Medulla oblongata (tissue), 1 donor: Measurements from ENCODE around the gene GAB2.

Experiments used
- DNase-seq: peaks from one replicate; pipeline ENCODE4 v3.0.0-alpha.2; 2015; ENCODE audit errors: extremely low spot score

GAB2 gene

GRCh38 chr11:78344094-78344493 lies 73.5 kb downstream of the GAB2 start:
- DNase-seq = no peak

GRCh38 chr11:78343303-78343702 lies 74.3 kb downstream of the GAB2 start:
- DNase-seq = no peak

- peak; percentile 82 for DNase-seq
Measured at GRCh38 chr11:78341841-78342240, 75.8 kb downstream of the GAB2 start.

DNA sequence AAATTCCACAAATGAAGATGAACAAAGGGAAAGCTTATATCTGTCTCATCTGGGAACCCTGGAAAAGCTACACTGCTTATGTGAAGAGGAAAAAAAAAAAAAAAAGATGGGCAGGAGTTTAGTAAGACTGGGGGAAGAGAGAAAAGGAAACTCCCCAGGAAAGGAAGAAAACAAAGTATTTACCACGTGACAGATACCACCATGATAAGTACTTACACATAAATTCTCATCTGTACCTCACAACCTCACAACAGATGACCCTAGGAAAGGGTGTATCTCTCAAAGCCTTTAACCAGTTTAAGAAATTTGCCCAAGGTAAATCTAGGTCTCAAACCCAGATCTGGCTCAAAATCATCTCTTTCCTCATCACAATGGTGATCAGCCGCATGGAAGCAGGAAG lies 77.1 kb downstream of the GAB2 start:
- DNase-seq = no peak

DNA sequence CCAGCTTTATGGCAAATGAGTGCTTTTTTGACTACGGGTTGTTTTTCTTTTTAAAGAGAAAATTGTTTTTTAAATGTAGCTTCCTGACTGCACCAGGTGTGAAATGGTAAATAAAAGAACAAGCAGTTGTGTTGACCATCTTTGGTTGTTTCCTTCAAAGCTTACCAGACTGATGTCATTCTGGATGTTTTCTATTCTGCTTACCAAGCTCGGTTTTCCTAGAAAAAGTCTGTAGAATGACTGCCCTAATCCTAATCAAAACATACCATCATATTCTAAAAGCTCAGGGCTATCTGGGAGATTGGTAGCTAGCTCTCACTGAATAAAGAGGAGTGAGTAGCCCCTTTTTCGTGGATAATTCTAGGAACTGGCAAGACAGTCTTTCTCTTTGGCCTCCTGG lies 77.7 kb downstream of the GAB2 start:
- no peak for DNase-seq

- peak; percentile 64 for DNase-seq
Measured at GRCh38 chr11:78339483-78339882, 78.1 kb downstream of the GAB2 start.

DNA sequence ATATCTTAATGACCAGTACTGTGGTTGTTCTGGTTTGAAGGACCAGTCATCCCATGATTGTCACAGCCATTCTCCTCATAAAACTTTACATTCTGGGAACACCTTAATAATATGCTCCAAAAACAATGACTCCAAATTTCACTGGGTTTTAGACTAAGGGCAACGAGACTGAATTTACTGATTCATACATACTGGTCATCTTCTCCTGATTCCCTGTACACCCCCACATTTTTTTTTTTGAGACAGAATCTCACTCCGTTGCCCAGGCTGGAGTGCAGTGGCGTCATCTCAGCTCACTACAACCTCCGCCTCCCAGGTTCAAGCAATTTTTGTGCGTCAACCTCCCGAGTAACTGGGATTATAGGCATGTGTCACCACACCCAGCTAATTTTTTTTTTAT lies 78.9 kb downstream of the GAB2 start:
- DNase-seq = no peak

DNA sequence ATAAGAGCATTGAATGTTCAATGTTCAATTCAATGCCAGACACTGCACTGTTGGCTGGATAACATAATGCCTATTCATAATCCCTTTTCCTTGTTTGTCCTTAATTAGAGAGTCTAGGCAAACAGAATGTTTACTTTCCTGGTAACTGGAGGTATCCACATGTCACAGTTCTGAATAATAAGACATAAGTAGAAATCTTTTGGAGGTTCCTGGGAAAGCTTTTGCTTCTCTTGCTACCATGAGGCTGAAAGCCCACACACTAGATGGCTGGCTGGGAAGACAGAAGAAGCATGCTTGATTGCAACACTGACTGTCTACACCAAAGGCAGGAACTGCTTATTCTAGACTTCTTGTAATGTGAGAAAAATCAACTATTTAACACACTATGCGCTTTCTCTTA lies 79.5 kb downstream of the GAB2 start:
- DNase-seq = peak; percentile 73

DNA sequence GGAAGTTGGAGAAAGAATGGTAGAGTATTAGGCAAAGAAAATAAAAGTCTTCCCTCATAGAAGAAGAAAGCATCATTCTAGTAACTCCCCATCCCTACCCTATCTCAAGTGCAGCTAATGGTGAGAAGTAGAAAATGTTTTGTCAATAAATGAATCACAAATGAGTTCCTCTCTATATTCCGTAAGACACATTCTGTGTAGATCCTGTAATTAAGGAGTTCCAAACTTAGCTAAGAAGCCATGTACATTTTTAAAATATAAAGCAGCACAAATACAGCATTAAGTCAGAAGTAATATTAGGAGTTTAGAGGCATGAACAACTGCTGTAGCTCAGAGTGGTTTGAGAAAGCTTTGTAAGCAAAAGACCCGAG lies 80.1 kb downstream of the GAB2 start:
- DNase-seq = no peak

DNA sequence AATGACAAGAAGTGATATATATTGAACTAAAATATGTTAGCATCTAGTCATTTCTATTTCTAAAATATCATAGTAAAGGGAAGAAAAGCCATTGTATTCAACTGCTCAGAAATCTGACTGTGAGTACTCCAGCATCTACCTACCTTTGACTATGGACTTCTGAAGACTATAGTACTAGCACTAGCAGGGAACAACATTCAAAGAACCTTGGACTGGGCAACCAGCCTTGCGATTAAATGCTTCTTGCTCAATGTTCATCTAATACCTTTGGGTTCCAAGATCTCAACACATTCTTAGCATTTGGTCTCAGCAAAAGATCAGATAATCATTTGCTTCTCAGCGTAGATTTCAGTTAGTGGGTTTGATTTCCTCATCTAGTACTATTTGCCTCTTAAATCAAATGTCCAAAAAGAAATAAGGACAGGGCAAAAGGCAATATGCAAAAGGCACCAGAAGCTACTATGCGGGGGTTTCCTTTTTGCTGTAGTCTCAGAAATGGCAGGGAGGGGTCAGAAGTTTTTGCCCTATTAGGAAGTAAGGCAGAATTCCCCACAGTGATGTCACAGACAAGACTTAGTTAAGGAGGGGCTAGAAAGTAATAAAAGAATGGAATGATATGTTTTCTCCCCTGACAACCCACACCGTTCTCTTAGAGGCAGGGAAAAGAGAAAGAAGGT lies 80.6 kb downstream of the GAB2 start:
- DNase-seq = no peak

GRCh38 chr11:78334109-78334508 lies 83.5 kb downstream of the GAB2 start:
- no peak for DNase-seq

- DNase-seq = no peak
Measured at GRCh38 chr11:78332872-78333271, 84.7 kb downstream of the GAB2 start.

DNA sequence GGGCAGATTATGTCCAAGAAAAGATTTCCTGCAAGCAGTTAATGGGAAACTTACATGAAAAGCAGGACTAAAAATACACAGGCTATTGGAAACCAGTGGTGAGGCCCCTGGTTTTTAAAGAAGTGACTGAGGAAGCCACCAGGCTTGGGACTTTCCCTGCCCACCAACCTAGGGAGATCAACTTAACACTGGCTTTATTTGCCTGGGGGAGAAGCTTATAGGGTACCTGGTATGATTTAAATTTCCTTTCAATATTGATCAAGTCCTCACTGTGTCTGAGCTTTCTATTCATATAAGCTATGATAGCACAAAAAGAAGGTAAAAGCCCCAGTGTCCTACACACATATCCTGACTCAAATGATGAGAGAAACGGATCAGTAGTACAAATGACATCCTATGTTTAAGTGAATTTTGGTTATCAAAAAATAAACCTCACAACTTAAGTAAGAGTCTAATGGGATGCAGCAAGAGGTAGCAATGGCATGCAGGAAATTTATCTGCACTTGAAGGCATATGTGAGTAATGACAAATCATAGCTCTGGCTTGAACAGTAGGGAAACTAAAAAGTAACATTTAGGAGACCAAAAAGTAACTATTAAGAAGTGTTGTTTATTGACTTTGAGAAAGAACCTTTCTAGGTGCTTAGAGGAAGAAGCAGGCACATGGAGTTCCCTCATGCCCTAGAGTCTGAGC lies 85.3 kb downstream of the GAB2 start:
- DNase-seq = no peak

GRCh38 chr11:78331711-78332110 lies 85.9 kb downstream of the GAB2 start:
- peak; percentile 93 for DNase-seq

DNA sequence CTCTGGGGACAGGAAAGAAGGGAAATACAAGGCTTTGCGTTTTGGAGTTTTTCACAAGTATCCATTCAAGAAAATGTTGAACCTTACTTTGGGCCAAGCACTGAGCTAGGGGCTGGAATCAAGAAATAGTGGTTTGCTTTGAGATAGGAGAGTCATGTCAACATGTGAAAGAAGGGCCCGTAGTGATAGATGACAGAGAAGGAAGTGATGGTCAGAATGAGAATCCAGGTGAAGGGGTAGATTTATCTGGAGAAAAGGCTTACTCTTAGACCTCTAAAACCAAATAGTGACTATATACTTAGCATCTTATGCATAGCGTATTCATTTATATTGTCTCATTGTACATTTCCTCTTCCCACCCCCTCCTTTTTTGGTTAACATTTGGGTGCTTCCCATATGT lies 87.3 kb downstream of the GAB2 start:
- no peak for DNase-seq

- no peak for DNase-seq
Measured at GRCh38 chr11:78327945-78328344, 89.7 kb downstream of the GAB2 start.

DNA sequence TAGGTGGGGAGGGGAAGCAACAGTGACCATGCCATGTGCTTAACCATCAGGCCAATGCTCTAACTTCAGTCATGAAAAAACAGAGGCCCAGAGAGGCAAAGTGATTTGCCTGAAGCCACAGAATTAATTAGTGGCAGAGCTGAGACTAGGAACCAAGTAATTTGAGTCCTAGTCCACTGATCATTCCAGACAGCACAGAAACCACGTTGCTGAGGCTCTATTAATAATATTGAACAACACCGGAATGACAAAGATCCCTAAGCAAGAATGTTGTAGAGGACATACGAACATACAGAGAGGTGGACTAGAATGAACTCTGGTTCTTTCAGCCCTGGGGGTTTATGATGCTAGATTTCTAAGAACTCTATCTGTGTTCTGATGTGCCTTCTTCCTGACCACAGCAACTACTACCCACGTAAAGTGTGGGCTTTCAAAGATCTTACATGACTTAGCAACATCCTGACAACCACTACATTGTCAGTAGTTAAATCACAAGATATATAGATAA lies 92.3 kb downstream of the GAB2 start:
- no peak for DNase-seq

DNA sequence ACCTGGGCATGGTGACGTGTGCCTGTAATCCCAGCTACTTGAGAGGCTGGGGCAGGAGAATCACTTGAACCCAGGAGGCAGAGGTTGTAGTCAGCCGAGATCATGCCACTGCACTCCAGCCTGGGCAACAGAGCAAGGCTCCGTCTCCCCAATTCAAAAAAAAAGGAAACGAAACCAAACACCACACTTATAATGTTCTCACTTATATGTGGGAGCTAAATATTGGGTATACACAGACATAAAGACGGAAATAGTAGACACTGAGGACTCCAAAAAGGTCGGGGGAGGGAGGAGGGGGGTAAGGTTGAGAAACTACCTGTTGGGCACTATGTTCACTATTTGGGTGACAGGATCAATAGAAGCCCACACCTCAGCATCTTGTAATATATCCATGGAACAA lies 94.3 kb downstream of the GAB2 start:
- no peak for DNase-seq

DNA sequence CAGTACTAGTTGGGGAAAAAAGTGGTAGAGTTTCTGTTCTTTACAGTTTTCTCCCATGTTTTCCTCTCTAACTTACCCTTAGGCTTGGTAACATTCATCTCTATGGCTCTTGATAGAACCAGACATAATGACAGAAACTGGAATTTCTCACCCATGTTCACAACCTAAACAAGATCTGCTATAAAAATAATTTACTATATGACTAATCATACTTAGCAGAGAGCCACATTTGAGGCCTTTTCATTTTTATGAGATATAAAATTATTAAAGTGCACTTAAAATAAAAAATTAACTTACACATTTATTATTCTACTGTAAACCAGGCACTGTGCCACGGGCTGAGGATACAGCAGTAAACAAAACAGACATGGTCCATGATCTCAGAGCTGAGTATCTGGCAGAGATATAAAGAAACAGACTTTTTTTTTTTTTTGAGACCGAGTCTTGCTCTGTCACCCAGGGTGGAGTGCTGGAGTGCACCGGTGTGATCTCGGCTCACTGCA lies 98.1 kb downstream of the GAB2 start:
- DNase-seq = no peak

- peak; percentile 95 for DNase-seq
Measured at GRCh38 chr11:78318321-78319114, 99.1 kb downstream of the GAB2 start.

DNA sequence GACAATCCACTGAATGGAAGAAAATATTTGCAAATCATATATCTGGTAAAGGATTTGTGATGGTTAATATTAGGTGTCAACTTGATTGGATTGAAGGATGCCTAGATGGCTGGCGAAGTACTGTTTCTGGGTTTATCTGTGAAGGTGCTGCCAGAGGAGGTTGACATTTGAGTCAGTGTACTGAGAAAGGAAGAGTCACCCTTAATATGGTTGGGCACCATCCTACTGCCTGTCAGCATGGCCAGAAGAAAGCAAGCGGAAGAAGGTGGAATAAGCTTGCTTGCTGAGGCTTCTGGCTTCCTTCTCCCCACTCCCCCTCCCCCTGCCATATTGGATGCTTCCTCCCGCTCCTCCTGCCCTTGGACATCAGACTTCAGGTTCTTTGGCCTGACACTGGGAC lies 101.9 kb downstream of the GAB2 start:
- no peak for DNase-seq

DNA sequence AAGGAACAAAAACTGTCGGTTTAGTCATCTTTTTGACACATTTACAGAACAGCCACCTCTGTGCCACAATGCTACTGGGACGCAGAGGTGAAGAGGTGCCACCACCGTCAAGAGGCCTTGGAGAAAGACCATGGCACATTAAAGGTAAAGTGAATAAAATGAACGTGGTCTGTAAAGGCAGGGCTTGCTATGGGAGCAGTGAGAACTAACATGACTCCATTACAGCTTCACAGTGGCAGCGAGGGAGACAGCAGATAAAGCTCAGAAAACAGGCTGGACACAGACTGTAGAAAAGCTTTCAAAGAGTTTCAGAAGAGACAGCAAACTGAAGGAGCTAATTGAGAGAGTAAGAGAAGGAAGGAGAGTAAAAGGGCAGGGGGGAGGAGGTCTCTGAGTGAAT lies 102.9 kb downstream of the GAB2 start:
- DNase-seq = peak; percentile 41

DNA sequence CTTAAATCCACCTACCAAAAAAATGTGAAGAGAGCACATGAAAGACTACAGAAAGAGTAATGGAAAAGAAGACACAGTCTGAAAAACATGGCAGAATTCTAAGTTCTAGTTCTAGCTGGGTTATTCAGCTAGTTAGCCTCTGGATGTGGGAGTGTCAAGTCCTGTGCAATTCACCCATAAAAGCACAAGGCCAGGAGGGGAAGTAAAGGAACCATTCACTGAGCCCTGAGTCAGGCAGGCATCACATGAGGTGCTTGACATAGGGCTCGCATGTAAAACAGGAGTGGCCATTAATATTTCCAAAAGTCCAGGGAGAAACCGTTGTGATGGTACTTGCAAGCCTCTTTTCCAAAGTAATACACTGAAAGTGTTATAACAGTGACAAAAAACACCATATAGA lies 103.7 kb downstream of the GAB2 start:
- DNase-seq = peak; percentile 70
